IMR-90 (cell line): ENCODE results near the gene CRY2. TPM values are rescaled to one million over a fixed set of nuclear protein-coding genes. Genes with fewer than 3 reads are reported as not detected.

Experiments
- ATAC-seq: fragments of 200-7000 bp; cut with Tn5 transposase; 2 replicates; pipeline ENCODE4 v1.9.1; 2020; ENCODE audit warnings: low read depth, mild to moderate bottlenecking, moderate library complexity
- BruUV-seq: library from RNA; stranded (reverse); fragments of 400-500 nt; replicated peaks from 2 replicates; lab custom pipeline; 2021; lab: Mats Ljungman, UMichigan
- CTCF ChIA-PET: fragments of 300-600 bp; formaldehyde crosslinking; extraction: SDS; loops from one replicate; lab custom pipeline; 2021; ENCODE audit warnings: antibody characterized with exemption; lab: Yijun Ruan, JAX
- POLR2A ChIA-PET: fragments of 300-600 bp; sonication (Branson Sonifier 250); formaldehyde crosslinking; loops from one replicate; lab custom pipeline; 2022; ENCODE audit warnings: antibody characterized with exemption; ENCODE audit not compliant: unreplicated experiment; lab: Charles Lee
- DNase-seq: peaks from one replicate; pipeline ENCODE4 v3.0.0; 2013
- H2AFZ ChIP-seq: replicated peaks from 2 replicates; pipeline ENCODE3; 2013; ENCODE audit warnings: low read length, mild to moderate bottlenecking; ENCODE audit not compliant: poor library complexity
- H2AK5ac ChIP-seq: 2 replicates; pipeline ENCODE4 v1.6.1; 2013; ENCODE audit warnings: low read depth, low read length, inconsistent platforms
- H2AK9ac ChIP-seq: replicated peaks from 2 replicates; pipeline ENCODE3; 2013; ENCODE audit warnings: mild to moderate bottlenecking, low read depth, low read length, moderate library complexity; ENCODE audit not compliant: poor library complexity
- H2BK120ac ChIP-seq: 2 replicates; pipeline ENCODE4 v1.6.1; 2013; ENCODE audit warnings: low read depth, low read length, inconsistent platforms
- H2BK15ac ChIP-seq: 3 replicates; pipeline ENCODE4 v1.6.1; 2013; ENCODE audit warnings: low read depth, low read length, inconsistent platforms
- H2BK20ac ChIP-seq: 2 replicates; pipeline ENCODE4 v1.6.1; 2013; ENCODE audit warnings: low read depth, mild to moderate bottlenecking, inconsistent platforms, low read length, moderate library complexity
- H2BK5ac ChIP-seq: 2 replicates; pipeline ENCODE4 v1.6.1; 2013; ENCODE audit warnings: mild to moderate bottlenecking, low read depth, low read length, inconsistent platforms; ENCODE audit not compliant: poor library complexity, severe bottlenecking
- H3K14ac ChIP-seq: replicated peaks from 2 replicates; pipeline ENCODE4 v1.6.1; 2013; ENCODE audit warnings: low read depth, low read length, inconsistent platforms
- H3K18ac ChIP-seq: 2 replicates; pipeline ENCODE4 v1.6.1; 2013; ENCODE audit warnings: low read depth, low read length, control low read depth
- H3K23ac ChIP-seq: 2 replicates; pipeline ENCODE4 v1.6.1; 2013; ENCODE audit warnings: low read depth, low read length, inconsistent platforms
- H3K27ac ChIP-seq: 2 replicates; pipeline ENCODE4 v1.5.1; 2013; ENCODE audit warnings: mild to moderate bottlenecking, control low read depth, low read length; ENCODE audit not compliant: insufficient read depth
- H3K27me3 ChIP-seq: 2 replicates; pipeline ENCODE4 v1.6.1; 2013; ENCODE audit warnings: low read length; ENCODE audit not compliant: control insufficient read depth, insufficient read depth
- H3K36me3 ChIP-seq: 2 replicates; pipeline ENCODE4 v1.6.1; 2013; ENCODE audit warnings: low read length, mixed read lengths; ENCODE audit not compliant: control insufficient read depth, insufficient read depth
- H3K4ac ChIP-seq: 2 replicates; pipeline ENCODE4 v1.6.1; 2013; ENCODE audit warnings: low read depth, low read length, inconsistent platforms
- H3K4me1 ChIP-seq: 2 replicates; pipeline ENCODE4 v1.6.1; 2013; ENCODE audit warnings: low read length, mixed read lengths; ENCODE audit not compliant: control insufficient read depth, insufficient read depth
- H3K4me2 ChIP-seq: 2 replicates; pipeline ENCODE4 v1.6.1; 2013; ENCODE audit warnings: low read depth, mild to moderate bottlenecking, control low read depth, low read length, moderate library complexity
- H3K4me3 ChIP-seq: 2 replicates; pipeline ENCODE4 v1.5.1; 2013; ENCODE audit warnings: low read depth, mild to moderate bottlenecking, control low read depth, low read length, moderate library complexity; ENCODE audit not compliant: insufficient read depth
- H3K56ac ChIP-seq: 2 replicates; pipeline ENCODE4 v1.6.1; 2013; ENCODE audit warnings: low read length, inconsistent platforms; ENCODE audit not compliant: insufficient read depth; ENCODE audit errors: extremely low read depth
- H3K79me1 ChIP-seq, 2 experiments: 2 replicates each; pipeline ENCODE4 v1.6.1; 2013; ENCODE audit warnings: low read length in 2 of 2, inconsistent platforms in 1 of 2, low read depth in 1 of 2
- H3K9ac ChIP-seq: 2 replicates; pipeline ENCODE4 v1.6.1; 2013; ENCODE audit warnings: low read depth, low read length, control low read depth
- H3K9me1 ChIP-seq: 2 replicates; pipeline ENCODE4 v1.6.1; 2013; ENCODE audit warnings: low read length, inconsistent platforms; ENCODE audit not compliant: insufficient read depth
- H3K9me3 ChIP-seq: 2 replicates; pipeline ENCODE4 v1.6.1; 2013; ENCODE audit warnings: low read length; ENCODE audit not compliant: control insufficient read depth, insufficient read depth
- H4K20me1 ChIP-seq: 2 replicates; pipeline ENCODE4 v1.6.1; 2013; ENCODE audit warnings: low read length, inconsistent platforms; ENCODE audit not compliant: insufficient read depth
- H4K5ac ChIP-seq: 2 replicates; pipeline ENCODE4 v1.6.1; 2013; ENCODE audit warnings: mild to moderate bottlenecking, low read depth, low read length, control low read depth
- H4K8ac ChIP-seq, 2 experiments: 2 replicates each; pipeline ENCODE4 v1.6.1; 2013; ENCODE audit warnings: low read depth in 2 of 2, low read length in 2 of 2, control low read depth in 1 of 2, inconsistent platforms in 1 of 2
- H4K91ac ChIP-seq: 2 replicates; pipeline ENCODE4 v1.6.1; 2013; ENCODE audit warnings: low read depth, low read length, inconsistent platforms; ENCODE audit not compliant: insufficient read depth
- BHLHE40 ChIP-seq: fragments of 150-350 bp; IDR thresholded peaks from 2 replicates; pipeline ENCODE4 v1.6.1; 2016; ENCODE audit warnings: mild to moderate bottlenecking, low read depth, low read length
- CEBPB ChIP-seq: IDR thresholded peaks from 2 replicates; pipeline ENCODE4 v1.6.1; 2012; ENCODE audit warnings: low read depth, low read length, improper control_type of control experiment
- MAZ ChIP-seq: IDR thresholded peaks from 2 replicates; pipeline ENCODE4 v1.6.1; 2012; ENCODE audit warnings: low read depth, mild to moderate bottlenecking, low read length, improper control_type of control experiment, moderate library complexity, borderline replicate concordance
- MXI1 ChIP-seq: IDR thresholded peaks from 2 replicates; pipeline ENCODE4 v1.6.1; 2012; ENCODE audit warnings: low read depth, mild to moderate bottlenecking, low read length, moderate library complexity, borderline replicate concordance
- RCOR1 ChIP-seq: IDR thresholded peaks from 2 replicates; pipeline ENCODE4 v1.6.1; 2012; ENCODE audit warnings: mild to moderate bottlenecking, low read length, improper control_type of control experiment; ENCODE audit not compliant: insufficient replicate concordance
- SMC3 ChIP-seq: fragments of 150-350 bp; IDR thresholded peaks from 2 replicates; pipeline ENCODE4 v1.6.1; 2016; ENCODE audit warnings: low read depth, mild to moderate bottlenecking, antibody characterized with exemption, low read length, moderate library complexity
- WGBS, 2 experiments: methylation state at CpG; one replicate each; pipeline versions ENCODE4 v1.1.5 to v1.1.7; 2013; ENCODE audit warnings: missing lambda C conversion rate in 2 of 2; ENCODE audit not compliant: insufficient read length in 1 of 2; ENCODE audit errors: extremely low coverage in 2 of 2; 5-methylcytosine and 5-hydroxymethylcytosine counted together
- dilution Hi-C: fragments of 300-500 bp; cut with HindIII; formaldehyde crosslinking; loops from one replicate; pipeline ENCODE4 v1.14.3; 2018; ENCODE audit warnings: low sequenced_read_pairs; ENCODE audit not compliant: unreplicated experiment
- in situ Hi-C: fragments of 300-500 bp; cut with MboI; formaldehyde crosslinking; loops from 3 replicates; pipeline ENCODE4 v1.14.3; 2019; ENCODE audit warnings: low sequenced_read_pairs, inconsistent platforms, mixed read lengths
- intact Hi-C: fragments of 100-400 bp; cut with micrococcal nuclease; formaldehyde crosslinking; loops from 2 replicates; pipeline ENCODE4 v1.10.0; 2022
- polyA plus RNA-seq, 3 experiments: library from polyadenylated mRNA; depleted of rRNA; stranded (reverse); fragments of >200 nt; gene quantifications; 2 replicates each; pipeline ENCODE4 v1.2.3, GENCODE V29; 2012; ENCODE audit warnings: low replicate concordance in 1 of 3
- total RNA-seq: library from RNA; depleted of rRNA; stranded (reverse); fragments of >200 nt; gene quantifications from 2 replicates; pipeline ENCODE4 v1.2.3, GENCODE V29; 2012
- TF ChIP-seq, protein P1 (sequence below): fragments of 150-350 bp; IDR thresholded peaks from 2 replicates; pipeline ENCODE4 v1.6.1; 2016; ENCODE audit warnings: low read depth, mild to moderate bottlenecking, low read length, moderate library complexity, borderline replicate concordance

CRY2 gene
- total and polyA plus RNA-seq, 2 of the 4 experiments (the other 2 are of a cell fraction), result 12.2 to 13.1 TPM

DNA sequence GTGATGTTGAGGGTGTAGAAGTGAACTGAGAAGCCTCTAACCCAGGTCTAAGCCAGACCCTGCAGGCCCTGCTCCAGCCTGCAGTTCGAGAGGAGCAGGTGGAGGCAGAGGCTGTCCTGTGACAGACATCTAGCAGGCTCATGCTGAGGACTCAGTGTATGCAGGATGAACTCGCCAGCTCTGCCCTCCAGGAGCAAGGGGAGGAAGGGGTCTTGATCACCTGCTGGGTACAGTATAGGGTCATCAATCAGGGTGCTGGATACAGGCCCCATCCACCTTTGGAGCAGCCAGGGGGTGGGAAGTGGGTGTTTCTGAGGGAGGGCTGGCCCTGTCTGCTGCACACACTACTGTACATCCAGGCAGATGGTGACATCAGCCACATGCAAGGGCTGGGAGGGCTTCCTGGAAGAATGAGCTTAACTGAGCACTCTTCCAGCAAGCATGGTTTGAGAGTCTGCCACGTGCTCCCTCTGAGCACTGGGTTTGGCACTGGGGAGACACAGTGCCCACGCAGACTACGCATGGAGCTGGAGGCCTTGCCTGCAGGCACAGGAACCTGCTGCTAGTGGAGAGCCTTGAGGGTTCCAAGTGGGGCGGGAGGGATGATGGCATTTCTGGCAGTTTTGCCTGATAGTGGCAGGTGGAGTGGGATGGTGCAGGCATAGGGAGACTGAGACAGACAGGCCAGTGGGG lies 47.4 kb downstream of the CRY2 start:
- H2AFZ ChIP-seq, result no peak overlapping the region
- no peak overlapping the region for H2BK120ac ChIP-seq
- H3K56ac ChIP-seq, result no peak overlapping the region
- H3K14ac ChIP-seq, result no peak overlapping the region
- no peak overlapping the region for H4K8ac ChIP-seq
- intact Hi-C loops, result no loop called here
- WGBS, 2 experiments, result 21% methylated on average over 3 of the region's 6 CpGs; no CpG with 5 or more reads in 1 of the 2 experiments
- no peak overlapping the region for H4K5ac ChIP-seq
- H3K9me1 ChIP-seq, result no peaks in the 10 kb centered on the region; the same call in 1 of the 2 replicates
- H2BK5ac ChIP-seq, result no peak overlapping the region
- ChIA-PET POLR2A (no interaction called here), CTCF (no interaction called here)
- H3K4me2 ChIP-seq, result no peak overlapping the region
- no peak overlapping the region for H3K18ac ChIP-seq
- H3K4me3 ChIP-seq, result no peak overlapping the region
- no peaks in the 10 kb centered on the region for H3K36me3 ChIP-seq
- H3K4ac ChIP-seq, result no peak overlapping the region
- no peaks in the 10 kb centered on the region for H3K79me1 ChIP-seq
- dilution Hi-C loops, result no loop called here
- DNase-seq (no peak), ATAC-seq (no peak)
- peaks cover 49% of the 10 kb centered on the region for H3K27me3 ChIP-seq
- H3K9ac ChIP-seq, result no peak overlapping the region
- no peak overlapping the region for H3K27ac ChIP-seq
- no peak overlapping the region for H2AK9ac ChIP-seq
- H4K91ac ChIP-seq, result no peak overlapping the region
- no peak for TF ChIP-seq SMC3
- TF ChIP-seq, protein P1, sequence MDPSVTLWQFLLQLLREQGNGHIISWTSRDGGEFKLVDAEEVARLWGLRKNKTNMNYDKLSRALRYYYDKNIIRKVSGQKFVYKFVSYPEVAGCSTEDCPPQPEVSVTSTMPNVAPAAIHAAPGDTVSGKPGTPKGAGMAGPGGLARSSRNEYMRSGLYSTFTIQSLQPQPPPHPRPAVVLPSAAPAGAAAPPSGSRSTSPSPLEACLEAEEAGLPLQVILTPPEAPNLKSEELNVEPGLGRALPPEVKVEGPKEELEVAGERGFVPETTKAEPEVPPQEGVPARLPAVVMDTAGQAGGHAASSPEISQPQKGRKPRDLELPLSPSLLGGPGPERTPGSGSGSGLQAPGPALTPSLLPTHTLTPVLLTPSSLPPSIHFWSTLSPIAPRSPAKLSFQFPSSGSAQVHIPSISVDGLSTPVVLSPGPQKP, result no peak
- no peak for TF ChIP-seq MAZ
- TF ChIP-seq CEBPB, result no peak
- TF ChIP-seq MXI1, result no peak
- no peak for TF ChIP-seq BHLHE40
- no peak for TF ChIP-seq RCOR1
- no peak overlapping the region for H3K23ac ChIP-seq
- H4K20me1 ChIP-seq, result peaks cover 5% of the 10 kb centered on the region; the same call in 1 of the 2 replicates
- H2AK5ac ChIP-seq, result no peak overlapping the region
- H2BK15ac ChIP-seq, result no peak overlapping the region
- H3K9me3 ChIP-seq, result no peaks in the 10 kb centered on the region
- in situ Hi-C loops, result no loop called here
- H2BK20ac ChIP-seq, result no peak overlapping the region
- no peaks in the 10 kb centered on the region for H3K4me1 ChIP-seq
- no TSS peak for BruUV-seq
